HG02763 (cell line): Measurements from ENCODE around the gene GULP1.
"Not testable (repeated sequence)": the region's sequence is repeated elsewhere in the genome, so short reads cannot be mapped to it uniquely, and the experiment has no call there.

Experiments used
- ATAC-seq: cut with Tn5 transposase; IDR thresholded peaks from one replicate; pipeline ENCODE4 v1.9.1; 2021; ENCODE audit warnings: mild to moderate bottlenecking, moderate library complexity; ENCODE audit not compliant: unreplicated experiment

The GULP1 gene

DNA sequence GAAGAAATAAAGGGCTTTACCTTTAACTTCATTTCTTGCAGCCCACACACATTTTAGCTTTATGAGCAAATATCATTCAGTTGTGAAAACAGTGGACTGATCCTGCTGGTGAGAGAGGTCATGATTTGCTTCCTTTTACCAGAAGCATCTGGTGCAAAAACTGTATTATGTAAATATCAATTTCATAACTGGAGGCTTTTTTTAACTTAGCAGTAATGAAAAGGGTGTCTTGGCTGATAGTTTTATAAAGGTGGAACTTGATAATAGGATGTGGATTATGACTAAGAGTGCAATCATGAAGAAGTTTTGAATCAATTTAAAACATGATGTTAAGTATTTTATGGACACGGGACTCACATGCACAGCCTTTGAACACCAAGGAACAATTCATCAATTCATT, 304.4 kb downstream of the GULP1 start:
- no peak for ATAC-seq

DNA sequence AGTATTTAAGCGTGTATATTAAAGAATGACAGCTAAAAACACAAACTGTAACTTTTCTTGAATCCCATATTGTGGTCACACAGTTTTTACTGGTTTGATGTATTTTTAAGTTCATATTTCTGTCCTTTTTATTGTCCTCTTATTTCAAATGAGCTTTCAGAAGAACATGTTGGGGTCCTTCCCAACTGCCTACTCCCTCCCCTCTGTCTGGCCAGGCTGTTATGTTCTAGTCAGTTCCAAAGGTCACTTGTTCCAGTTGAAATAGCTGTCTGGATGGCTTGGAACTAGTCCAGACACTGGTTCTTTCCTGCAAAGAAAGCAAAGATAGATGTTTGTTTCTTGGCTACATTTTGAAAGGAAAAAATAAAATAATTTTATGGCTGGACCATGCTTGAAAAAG, 306.9 kb downstream of the GULP1 start:
- ATAC-seq: no peak

GRCh38 chr2:188599140-188599539, 307.5 kb downstream of the GULP1 start:
- ATAC-seq: no peak

- no peak for ATAC-seq
These were observed 309.0 kb downstream of the GULP1 start for GRCh38 chr2:188600536-188601210.

GRCh38 chr2:188601391-188601790, 309.7 kb downstream of the GULP1 start:
- ATAC-seq: no peak

GRCh38 chr2:188601927-188602326, 310.3 kb downstream of the GULP1 start:
- ATAC-seq: no peak

DNA sequence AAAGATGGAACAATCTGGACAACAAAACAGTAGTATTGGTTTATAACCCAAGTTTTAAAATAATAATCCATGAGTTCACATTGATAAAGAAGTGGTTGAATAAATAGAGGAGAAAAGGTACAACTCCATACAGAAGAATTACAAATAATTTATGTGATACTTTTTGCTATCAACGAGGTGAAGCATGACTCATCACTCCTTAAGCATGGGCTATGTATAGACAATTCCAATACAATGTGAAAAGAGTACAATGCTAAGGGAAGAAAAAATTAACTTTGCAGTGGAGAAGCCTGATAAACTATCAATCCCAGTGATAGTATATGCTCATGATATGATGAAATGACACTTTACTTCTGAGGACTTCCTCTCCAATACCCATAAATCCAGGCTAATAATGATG, 312.9 kb downstream of the GULP1 start:
- ATAC-seq: no peak

GRCh38 chr2:188605609-188606584, 314.2 kb downstream of the GULP1 start:
- ATAC-seq: not testable (repeated sequence)

GRCh38 chr2:188606596-188606995, 314.9 kb downstream of the GULP1 start:
- ATAC-seq: not testable (repeated sequence)

GRCh38 chr2:188607501-188607900, 315.8 kb downstream of the GULP1 start:
- ATAC-seq: no peak

- no peak for ATAC-seq
These were observed 317.8 kb downstream of the GULP1 start for GRCh38 chr2:188609321-188610049.

- no peak for ATAC-seq
These were observed 318.4 kb downstream of the GULP1 start for GRCh38 chr2:188610050-188610444.

- ATAC-seq: no peak
These were observed 319.2 kb downstream of the GULP1 start for GRCh38 chr2:188610827-188611226.

DNA sequence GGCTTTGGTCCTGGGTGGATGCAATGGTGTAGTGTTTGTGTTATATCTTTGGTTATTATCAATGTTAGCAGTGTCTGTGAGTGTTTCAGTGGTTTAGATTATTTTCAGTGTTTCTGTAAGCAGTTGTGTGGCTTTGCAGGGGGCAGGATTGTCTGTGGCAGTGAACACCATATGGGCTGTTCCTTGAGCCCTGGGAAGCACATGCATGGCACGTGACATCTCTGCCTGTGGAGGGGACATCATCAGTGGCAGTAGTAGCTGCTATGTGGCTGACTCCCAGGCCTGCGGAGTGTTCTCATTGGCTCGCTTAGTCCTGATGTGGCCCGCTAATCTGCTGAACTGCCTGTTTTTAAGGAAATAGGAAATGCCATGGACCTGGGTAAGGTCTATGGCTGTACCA, 327.5 kb downstream of the GULP1 start:
- ATAC-seq: no peak

- ATAC-seq: no peak
These were observed 329.2 kb downstream of the GULP1 start for GRCh38 chr2:188620916-188621315.

GRCh38 chr2:188622601-188623260, 331.1 kb downstream of the GULP1 start:
- no peak for ATAC-seq

GRCh38 chr2:188623995-188624643, 332.4 kb downstream of the GULP1 start:
- ATAC-seq: no peak

- ATAC-seq: no peak
These were observed 335.8 kb downstream of the GULP1 start for GRCh38 chr2:188627471-188627870.

DNA sequence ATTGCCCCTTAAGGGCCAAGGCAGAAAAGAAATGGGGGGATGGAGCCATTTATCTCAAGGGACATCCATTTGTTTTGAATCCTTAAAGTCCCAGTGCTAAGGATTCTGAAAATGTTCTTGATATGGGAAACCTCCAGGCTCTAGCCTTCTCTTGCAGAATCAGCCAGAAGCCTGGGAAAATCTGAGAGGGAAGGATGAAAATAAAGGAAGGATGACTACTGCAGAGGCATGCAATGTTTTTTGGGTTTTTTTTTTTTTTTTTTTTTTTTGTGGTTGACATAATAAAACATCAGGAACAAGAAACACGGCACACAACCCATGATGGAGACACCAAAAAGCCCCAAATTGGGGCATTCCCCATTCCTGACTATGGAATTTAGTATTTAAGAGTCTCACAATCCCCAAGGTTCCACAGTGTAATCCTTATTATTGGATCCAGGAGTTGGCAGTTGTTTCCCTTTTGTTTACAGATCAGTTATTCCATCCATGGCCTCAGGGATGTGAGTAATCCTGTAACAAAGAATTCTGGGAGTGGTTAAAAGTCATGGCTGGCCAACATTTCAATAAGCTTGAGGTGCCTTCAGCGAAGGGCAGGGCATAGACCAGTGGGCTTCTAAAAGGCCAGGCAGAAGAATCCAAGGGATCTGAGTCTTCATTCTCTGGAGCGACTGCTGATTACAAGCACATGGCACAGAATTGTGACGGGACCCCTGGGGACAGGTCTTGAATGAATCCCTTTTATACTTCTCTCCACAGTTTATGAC, 337.5 kb downstream of the GULP1 start:
- ATAC-seq: no peak
